KBM-7 (cell line): ENCODE measurements around the gene UPK3BL1.
"Not testable (repeated sequence)": the region's sequence is repeated elsewhere in the genome, so short reads cannot be mapped to it uniquely, and the experiment has no call there.

ENCODE experiments used
- DNase-seq: peaks from one replicate; pipeline ENCODE4 v3.0.0-alpha.2; 2015
- in situ Hi-C: fragments of 300-500 bp; cut with MboI; formaldehyde crosslinking; loops from 2 replicates; pipeline ENCODE4 v1.14.3; 2020; ENCODE audit warnings: low sequenced_read_pairs, low pct_unique_long_range_greater_than_20kb, mixed read lengths

Gene UPK3BL1

DNA sequence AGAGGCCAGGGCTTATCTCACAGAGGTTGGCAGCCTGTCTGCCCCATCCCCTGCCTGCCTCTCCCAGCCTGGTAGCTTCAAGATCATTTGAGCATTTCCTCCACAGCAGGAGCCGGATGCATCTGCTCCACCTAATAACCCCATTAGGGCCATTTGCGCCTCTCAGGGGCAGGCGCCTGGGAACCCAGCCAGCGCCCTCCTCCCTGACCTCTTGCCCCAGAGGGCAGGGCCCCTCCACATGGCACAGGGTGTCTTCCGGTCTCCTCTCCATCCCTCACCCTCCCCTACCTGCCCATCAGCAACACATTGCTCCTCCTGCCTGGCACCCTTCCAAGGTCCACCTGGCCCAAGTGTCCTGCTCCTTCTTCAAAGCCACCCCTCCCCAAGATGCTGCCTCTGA lies 7.2 kb downstream of the UPK3BL1 start:
- in situ Hi-C loops = not testable (repeated sequence)

DNA sequence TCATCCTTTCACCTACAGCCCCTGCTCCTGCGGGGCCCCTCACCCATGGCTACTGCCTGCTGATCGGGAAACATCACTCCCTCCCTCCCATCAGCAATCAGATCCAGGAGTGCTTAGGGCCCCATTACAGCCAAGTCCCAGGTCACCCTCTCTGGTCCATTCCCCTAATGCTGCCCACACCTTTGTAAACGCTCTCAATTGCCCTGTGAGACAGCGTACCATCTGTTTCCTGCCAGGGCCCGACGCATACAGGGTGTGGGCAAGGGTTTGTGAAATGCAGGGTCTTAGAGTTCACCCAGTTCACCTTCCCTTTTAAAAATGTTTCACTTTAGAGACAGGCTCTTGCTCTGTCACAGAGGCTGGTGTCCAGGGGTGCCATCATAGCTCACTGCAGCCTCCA lies 8.3 kb downstream of the UPK3BL1 start:
- not testable (repeated sequence) for DNase-seq

More for the DNA sequence above, 7.2 kb downstream of the UPK3BL1 start:
- DNase-seq = not testable (repeated sequence)

GRCh38 chr7:102630622-102631021 lies 12.0 kb downstream of the UPK3BL1 start:
- in situ Hi-C loops, DNase-seq: not testable (repeated sequence)

More for the DNA sequence above, 8.3 kb downstream of the UPK3BL1 start:
- in situ Hi-C loops = not testable (repeated sequence)

DNA sequence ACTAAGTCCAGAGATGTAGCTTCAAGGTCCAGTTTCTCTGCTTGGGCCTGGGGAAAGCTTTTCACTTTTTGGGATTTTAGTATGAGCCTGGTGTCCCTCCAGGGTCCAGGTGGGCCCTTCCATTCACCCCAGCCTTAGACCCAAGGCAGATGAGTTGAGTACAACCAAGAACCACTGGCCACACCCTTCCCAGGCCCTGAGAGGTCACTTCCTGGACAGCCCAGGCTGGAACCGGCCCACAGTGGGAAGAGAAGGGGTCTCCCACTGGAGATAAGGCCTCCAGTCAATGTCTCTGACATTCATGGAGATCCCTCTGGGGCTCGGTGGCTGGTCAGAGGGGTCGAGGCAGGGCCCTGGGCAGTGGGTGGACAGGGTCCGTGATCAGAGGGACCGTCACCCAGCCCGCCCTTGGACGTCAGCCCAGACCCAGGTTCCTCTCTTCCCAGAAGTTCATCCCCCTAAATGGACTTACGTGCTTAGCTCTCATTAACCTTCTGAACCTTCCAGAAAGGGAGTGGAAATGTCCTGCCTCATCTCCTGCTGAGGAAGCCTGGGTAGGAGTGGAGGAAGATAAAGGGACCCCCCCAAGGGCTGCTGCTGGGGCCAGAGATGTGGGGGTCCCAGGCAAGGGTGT lies 15.2 kb downstream of the UPK3BL1 start:
- DNase-seq, in situ Hi-C loops: not testable (repeated sequence)

DNA sequence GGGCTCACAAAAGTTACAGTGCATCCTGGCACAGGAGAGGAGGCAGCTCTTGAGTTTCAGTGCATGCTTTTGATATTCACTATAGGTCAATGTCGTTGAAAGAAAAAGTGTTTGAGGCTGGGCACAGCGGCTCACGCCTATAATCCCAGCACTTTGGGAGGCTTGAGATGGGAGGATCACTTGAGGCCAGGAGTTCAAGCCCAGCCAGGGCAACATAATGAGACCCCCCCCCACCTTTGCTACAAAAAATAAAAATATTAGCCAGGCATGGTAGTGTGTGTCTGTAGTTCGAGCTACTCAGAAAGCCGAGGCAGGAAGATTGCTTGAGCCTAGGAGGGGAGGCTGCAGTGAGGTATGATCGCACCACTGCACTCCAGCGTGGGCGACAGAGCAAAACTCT lies 24.5 kb downstream of the UPK3BL1 start:
- in situ Hi-C loops, DNase-seq: not testable (repeated sequence)

DNA sequence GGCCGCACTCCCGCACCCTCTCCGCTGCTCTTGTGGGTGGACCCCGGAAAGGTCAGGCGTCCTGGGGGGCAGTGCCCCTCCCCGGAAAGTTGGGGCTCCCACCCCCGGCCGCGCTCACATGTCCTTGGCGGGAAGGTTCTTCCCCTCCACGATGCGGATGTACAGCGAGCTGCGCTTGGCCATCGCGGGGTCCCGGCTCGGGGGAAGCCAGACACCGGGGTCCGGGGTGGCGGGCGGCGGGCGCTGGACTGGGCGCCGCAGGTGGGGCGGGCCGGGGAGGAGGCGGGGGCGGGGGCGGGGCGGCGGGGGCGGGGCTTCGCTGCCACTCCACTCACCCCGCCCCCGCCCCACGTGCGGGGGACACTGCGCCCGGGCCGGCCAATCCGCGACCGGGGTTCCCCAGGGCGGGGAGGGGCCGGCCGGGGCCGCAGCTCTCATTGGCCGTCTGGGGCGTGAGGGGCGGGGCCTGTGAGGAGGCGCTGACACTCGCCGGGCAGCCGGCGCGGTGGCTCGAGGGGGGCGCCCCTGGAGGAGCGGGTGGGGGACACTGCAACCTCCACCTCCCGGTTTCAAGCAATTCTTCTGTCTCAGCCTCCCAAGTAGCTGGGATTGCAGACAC lies 26.0 kb downstream of the UPK3BL1 start, which contains the start of gene RASA4:
Gene RASA4, minus strand, starts transcription at position 250 of the 619 bp plus-strand sequence. Its CDS starts 67 bp downstream, at position 183.
- in situ Hi-C loops, DNase-seq: not testable (repeated sequence)

DNA sequence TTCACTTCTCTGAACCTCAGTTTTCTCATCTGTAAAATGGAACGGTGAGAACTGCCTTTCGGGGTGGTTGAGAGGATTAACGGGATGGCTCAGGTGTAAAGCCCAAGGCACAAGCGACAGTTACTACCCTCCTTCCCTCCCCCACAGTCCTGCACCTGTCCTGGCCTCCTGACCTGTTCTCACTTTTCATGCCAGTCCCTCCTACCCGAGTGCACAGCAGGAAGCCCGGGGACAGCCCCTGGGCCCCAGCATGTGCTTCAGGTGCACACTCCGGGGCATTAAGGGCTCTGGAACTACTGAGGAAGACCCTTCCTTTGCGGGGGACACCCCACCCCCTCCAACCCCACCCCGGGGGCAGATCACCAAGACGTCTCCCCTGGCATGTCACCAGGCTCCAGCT lies 26.7 kb downstream of the UPK3BL1 start:
- in situ Hi-C loops, DNase-seq: not testable (repeated sequence)

- DNase-seq, in situ Hi-C loops: not testable (repeated sequence)
These were observed 27.7 kb downstream of the UPK3BL1 start for GRCh38 chr7:102614873-102615272.

GRCh38 chr7:102614346-102614697 lies 28.3 kb downstream of the UPK3BL1 start:
- in situ Hi-C loops, DNase-seq: not testable (repeated sequence)

- DNase-seq, in situ Hi-C loops: not testable (repeated sequence)
These were observed 28.8 kb downstream of the UPK3BL1 start for GRCh38 chr7:102613575-102614345.

- DNase-seq, in situ Hi-C loops: not testable (repeated sequence)
These were observed 30.8 kb downstream of the UPK3BL1 start for GRCh38 chr7:102611675-102612325.

DNA sequence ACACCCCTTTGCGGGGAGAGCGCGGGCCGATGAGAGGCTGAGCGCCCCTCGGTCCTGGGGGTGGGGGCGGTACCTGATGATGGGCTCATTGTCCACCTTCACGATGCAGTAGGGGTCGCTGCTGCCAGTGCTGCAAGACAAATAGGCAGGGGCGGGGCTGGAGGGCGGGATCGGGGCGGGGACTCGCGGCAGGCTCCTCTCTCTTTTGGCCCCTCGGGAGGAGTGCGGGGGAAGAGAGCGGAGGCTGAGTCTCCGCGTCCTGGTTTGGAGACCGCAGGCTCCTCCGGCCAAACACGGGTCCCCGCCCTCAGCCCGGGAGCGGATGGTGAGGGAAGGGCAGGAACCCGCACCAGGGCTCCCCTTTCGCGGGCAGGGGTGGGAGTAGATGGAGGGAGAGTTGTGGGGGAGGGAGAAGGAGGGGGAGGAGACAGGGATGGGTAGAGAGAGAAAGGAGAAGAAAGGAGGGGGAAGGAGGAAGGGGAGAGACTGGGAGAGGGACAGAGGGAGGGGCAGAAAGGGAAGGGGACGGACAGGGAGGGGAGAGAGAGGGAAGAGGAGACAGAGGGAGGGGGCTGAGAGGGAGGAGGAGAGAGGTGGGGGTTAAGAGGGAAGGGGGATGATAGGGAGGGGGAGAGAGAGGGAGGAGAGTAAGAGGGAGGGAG lies 31.4 kb downstream of the UPK3BL1 start:
- not testable (repeated sequence) for DNase-seq

DNA sequence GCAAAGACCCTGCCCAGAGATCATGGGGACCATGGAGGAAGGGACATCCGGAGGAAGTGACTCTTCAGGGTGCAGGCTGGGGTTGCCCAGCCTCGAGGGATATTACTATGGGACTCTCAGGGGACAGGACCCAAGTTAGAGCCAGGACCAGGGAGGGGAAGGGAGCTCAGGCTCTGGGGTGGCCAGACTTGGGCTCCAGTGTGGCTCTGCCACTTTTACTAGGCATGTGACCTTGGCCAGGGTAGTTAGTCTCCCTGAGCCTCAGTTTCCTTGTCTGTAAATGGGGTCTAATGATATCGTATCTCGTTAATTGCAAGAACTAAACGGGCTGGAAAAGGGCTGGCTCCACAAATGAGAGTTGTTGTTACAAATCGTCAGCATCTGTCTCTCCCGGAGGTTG lies 32.1 kb downstream of the UPK3BL1 start:
- in situ Hi-C loops, DNase-seq: not testable (repeated sequence)

More for the DNA sequence above, 31.4 kb downstream of the UPK3BL1 start:
- in situ Hi-C loops = not testable (repeated sequence)

DNA sequence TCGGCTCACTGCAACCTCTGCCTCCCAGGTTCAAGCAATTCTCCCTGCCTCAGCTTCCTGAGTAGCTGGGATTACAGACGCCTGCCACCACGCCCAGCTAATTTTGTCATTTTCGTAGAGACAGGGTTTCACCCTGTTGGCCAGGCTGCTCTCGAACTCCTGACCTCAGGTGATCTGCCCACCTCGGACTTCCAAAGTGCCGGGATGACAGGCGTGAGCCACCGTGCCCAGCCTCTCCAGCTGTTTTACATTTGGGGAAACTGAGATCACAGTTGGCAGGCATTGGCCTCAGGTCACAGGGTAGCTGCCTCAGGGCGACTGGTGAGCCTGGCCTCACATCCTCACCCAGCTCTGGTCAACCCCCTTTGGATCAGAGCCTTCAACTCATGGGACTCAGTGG lies 32.9 kb downstream of the UPK3BL1 start:
- in situ Hi-C loops, DNase-seq: not testable (repeated sequence)

DNA sequence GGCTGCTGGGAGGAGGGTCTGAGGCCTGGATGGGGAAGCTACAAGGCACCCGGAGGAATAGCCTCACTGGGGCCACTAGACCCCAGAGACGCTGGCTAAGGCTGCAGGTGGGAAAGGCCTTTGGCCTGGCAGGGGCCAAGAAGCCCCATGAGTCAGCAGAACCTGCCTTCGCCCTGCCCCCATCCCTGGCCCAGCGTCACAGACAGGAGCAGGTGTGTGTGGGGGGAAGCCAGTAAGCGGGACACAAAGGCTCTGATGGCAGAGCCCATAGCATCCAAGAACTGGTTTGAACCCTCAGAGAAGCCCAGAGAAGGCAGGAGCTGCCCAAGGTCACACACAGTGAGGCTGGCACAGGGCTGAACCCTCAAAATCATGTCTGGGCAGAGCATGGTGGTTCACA lies 35.7 kb downstream of the UPK3BL1 start:
- in situ Hi-C loops, DNase-seq: not testable (repeated sequence)

- in situ Hi-C loops, DNase-seq: not testable (repeated sequence)
These were observed 38.0 kb downstream of the UPK3BL1 start for GRCh38 chr7:102604431-102605145.

- DNase-seq, in situ Hi-C loops: not testable (repeated sequence)
These were observed 40.3 kb downstream of the UPK3BL1 start for GRCh38 chr7:102602317-102602716.

DNA sequence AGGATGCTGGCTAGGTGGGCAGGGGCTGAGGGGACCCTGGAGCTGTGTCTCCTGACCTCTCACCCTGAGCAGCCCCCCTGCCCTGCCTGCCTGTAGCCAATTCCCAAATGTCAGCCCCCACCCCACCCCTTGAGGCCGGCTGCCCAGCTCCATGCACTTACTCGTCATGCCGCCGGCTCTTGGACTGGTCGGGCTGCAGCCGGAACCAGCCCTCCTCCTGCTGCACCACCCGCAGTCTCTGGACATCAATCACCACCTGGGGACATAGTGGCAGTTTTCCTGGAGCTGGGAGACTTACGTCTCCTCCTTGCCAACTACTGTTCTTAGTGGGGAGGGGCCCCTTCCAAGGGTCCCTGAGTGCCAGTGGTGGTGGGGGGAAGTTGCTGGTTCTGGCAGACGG lies 42.9 kb downstream of the UPK3BL1 start:
- in situ Hi-C loops = not testable (repeated sequence)

More for the DNA sequence above, 42.9 kb downstream of the UPK3BL1 start:
- not testable (repeated sequence) for DNase-seq
